T-helper 2 cell treated with Interferon-gamma antibody and Interleukin-4, amounts not matched to agents 100 ng/mL and 5 ng/mL, for 36 hours (primary cell): ENCODE results near the gene UGT1A8. TPM values are rescaled to one million over a fixed set of nuclear protein-coding genes. Genes with fewer than 3 reads are reported as not detected.
"Not testable (repeated sequence)": the region's sequence is repeated elsewhere in the genome, so short reads cannot be mapped to it uniquely, and the experiment has no call there.

Experiments
- intact Hi-C: fragments of 100-400 bp; cut with micrococcal nuclease; formaldehyde crosslinking; loops from one replicate; pipeline ENCODE4 v1.15.1; 2023
- total RNA-seq: library from RNA; stranded (reverse); gene quantifications from 2 replicates; pipeline ENCODE4 v1.2.3, GENCODE V29; 2022

The UGT1A8 gene
- total RNA-seq, 1 donor from 2014 or later = not detected

- intact Hi-C loops = no loop called here
Measured at GRCh38 chr2:233714121-233714520, 96.7 kb downstream of the UGT1A8 start.

DNA sequence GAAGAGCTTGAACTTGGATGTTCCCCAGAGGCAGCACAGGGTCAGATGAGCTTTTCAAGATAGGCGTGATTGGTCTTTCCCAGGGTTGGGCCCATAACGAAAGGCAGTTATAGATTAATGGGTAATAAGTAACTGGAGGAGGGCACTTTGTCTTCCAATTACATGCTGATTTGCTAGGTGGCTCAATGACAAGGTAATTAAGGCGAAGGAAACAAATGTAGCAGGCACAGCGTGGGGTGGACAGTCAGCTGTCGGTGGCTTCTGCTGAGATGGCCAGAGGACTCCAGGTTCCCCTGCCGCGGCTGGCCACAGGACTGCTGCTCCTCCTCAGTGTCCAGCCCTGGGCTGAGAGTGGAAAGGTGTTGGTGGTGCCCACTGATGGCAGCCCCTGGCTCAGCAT lies 101.1 kb downstream of the UGT1A8 start, which contains the start of gene UGT1A4:
Gene UGT1A4, plus strand, starts transcription at position 185 of the 400 bp plus-strand sequence. Its CDS starts 85 bp downstream, at position 270.
- intact Hi-C loops = no loop called here

DNA sequence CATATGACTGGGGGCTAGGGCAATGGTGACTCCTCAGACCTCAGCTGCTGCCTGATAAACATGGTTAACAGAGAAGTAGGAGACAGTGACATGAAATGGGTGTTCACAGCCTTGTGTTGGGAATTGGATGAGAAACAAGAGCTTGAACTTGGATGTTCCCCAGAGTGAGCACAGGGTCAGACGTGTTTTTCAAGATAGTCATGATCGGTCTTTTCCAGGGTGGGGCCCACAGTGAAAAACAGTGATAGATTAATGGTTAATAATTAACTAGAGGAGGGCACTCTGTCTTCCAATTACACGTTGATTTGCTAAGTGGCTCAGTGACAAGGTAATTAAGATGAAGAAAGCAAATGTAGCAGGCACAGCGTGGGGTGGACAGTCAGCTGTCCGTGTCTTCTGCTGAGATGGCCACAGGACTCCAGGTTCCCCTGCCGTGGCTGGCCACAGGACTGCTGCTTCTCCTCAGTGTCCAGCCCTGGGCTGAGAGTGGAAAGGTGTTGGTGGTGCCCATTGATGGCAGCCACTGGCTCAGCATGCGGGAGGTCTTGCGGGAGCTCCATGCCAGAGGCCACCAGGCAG lies 111.4 kb downstream of the UGT1A8 start, which contains the start of gene UGT1A3:
Gene UGT1A3, plus strand, starts transcription at position 320 of the 579 bp plus-strand sequence. Its CDS starts 85 bp downstream, at position 405.
- intact Hi-C loops = no loop called here

DNA sequence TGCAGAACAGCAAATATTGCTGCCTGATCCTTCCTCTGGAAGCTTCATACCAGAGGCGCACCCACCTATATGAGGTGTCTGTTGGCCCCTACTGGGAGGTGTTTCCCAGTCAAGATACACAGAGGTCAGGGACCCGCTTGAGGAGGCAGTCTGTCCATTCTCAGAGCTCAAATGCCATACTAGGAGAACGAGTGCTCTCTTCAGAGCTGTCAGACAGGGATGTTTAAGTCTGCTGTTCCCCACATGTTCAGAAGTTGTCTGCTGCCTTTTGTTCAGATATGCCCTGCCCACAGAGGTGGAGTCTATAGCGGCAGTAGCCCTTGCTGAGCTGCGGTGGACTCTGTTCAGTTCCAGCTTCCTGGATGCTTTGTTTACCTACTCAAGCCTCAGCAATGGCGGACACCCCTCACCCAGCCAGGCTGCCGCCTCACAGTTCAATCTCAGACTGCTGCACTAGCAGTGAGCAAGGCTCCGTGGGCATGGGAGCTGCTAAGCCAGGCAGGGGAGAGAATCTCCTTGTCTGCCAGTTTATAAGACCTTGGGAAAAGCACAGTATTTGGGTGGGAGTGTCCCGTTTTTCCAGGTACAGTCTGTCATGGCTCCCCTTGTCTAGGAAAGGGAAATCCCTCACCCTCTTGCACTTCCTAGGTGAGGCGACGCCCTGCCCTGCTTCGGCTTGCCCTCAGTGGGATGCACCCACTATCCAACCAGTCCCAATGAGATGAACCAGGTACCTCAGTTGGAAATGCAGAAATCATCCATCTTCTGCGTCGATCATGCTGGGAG lies 119.6 kb downstream of the UGT1A8 start:
- intact Hi-C loops = not testable (repeated sequence)

GRCh38 chr2:233740870-233741269 lies 123.4 kb downstream of the UGT1A8 start:
- intact Hi-C loops = no loop called here

DNA sequence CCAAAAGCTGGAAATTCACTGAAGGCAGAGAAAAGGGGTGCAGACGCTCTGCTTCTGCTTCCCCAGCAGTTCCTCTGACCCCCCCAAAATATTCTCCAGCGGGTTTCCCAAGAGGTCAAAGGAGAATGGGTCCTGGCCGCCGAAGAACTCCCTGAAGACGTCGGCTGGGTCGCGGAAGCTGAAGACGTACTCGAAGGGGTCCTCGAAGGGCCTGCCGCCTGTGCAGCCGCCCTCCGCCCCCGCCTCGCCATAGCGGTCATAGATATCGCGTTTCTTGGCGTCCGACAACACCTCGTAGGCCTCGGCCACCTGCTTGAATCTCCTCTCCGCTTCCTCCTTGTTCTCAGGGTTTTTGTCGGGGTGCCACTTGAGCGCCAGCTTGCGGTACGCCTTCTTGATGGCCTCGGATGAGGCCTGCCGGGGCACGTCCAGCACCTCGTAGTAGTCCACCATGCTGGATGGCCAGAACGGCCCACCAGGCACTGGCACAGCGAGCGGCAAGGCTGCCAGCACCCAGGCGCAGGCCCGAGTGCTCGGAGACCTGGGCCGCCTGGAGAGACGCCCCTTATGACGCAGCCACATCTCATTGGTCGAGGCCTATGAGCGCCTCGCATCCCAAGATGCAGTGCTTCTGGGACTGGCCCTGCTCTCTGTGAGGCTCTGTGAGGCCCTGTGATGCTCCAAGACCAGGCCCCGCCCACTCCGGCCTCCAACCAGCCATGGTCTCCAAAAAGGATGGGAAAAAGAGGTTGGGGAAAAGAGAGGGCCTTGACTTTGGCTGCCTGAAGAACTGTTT lies 126.2 kb downstream of the UGT1A8 start:
- intact Hi-C loops = no loop called here

GRCh38 chr2:233745073-233745755 lies 127.8 kb downstream of the UGT1A8 start:
- intact Hi-C loops = no loop called here

- intact Hi-C loops = not testable (repeated sequence)
Measured at GRCh38 chr2:233745838-233746237, 128.4 kb downstream of the UGT1A8 start.

DNA sequence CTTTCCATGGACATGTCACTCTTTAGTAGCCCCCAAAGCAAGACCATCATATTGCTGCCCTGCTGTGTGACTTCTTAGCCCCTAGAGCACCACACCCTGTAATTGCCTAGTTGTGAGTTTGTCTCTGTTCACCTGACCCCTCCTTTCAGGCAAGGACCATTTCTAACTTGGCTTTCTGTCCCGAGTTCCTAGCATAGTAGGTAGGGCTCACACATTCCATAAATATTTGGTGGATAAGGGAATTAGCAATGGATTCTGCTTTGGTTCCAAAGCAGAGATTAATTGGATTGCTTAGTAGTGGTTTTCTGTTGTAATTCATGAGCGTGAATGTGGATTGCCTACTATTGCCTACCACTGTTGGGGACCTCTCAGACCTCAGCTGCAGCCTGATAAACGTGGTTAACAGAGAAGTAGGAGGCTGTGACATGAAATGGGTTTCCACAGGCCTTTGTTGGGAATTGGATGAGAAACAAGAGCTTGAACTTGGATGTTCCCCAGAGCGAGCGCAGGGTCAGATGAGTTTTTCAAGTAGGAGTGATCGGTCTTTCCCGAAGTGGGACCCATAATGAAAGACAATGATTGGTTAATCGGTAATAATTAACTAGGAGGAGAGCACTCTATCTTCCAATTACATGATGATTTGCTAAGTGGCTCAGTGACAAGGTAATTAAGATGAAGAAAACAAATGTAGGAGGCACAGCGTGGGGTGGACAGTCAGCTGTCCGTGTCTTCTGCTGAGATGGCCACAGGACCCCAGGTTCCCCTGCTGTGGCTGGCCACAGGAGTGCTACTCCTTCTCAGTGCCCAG lies 129.2 kb downstream of the UGT1A8 start:
- intact Hi-C loops = no loop called here

DNA sequence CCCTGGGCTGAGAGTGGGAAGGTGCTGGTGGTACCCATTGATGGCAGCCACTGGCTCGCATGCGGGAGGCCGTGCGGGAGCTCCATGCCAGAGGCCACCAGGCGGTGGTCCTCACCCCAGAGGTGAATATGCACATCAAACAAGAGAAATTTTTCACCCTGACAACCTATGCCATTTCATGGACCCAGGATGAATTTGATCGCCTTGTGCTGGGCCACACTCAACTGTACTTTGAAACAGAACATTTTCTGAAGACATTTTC lies 129.8 kb downstream of the UGT1A8 start:
- intact Hi-C loops = no loop called here

DNA sequence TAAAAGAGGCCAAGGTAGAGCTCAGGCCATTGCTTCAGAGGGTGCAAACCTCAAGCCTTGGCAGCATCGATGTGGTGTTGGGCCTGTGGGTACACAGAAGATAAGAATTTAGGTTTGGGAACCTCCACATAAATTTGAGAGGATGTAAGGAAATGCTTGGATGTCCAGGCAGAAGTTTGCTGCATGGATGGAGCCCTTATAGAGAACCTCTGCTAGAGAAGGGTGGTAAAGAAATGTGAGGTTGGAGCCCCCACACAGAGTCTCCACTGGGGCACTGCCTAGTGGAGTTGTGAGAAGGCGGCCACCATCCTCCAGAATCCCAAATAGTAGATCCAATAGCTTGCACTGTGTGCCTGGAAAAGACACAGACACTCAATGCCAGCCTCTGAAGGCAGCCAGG lies 133.3 kb downstream of the UGT1A8 start:
- intact Hi-C loops = not testable (repeated sequence)

DNA sequence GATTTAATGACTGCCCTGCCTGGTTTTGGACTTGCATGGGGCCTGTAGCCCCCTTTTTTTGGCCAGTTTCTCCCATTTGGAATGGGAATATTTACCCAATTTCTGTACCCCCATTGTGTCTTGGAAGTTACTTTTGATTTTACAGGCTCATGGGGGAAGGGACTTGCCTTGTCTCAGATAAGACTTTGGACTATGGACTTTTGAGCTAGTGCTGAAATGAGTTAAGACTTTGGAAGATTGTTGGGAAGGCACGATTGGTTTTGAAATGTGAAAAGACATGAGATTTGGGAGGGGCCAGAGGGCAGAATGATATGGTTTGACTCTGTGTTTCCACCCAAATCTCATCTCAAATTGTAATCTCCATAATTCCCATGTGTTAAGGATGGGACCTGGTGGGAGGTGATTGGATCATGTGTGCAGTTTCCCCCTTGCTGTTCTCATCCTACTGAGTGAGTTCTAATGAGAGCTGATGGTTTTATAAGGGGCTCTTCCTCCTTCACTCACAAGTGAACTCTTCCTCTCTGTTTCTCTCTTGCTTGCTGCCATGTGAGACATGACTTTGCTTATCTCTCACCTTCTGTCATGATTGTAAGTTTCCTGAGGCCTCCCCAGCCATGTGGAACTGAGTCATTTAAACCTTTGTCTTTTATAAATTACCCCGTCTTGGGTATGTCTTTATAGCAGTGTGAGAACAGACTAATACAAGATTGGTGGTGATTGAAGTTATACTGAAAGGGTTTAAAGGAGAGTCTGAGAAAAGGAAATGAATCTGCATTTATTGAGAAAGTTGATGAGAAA lies 134.0 kb downstream of the UGT1A8 start:
- intact Hi-C loops = not testable (repeated sequence)

GRCh38 chr2:233754872-233755611 lies 137.6 kb downstream of the UGT1A8 start:
- intact Hi-C loops = no loop called here

DNA sequence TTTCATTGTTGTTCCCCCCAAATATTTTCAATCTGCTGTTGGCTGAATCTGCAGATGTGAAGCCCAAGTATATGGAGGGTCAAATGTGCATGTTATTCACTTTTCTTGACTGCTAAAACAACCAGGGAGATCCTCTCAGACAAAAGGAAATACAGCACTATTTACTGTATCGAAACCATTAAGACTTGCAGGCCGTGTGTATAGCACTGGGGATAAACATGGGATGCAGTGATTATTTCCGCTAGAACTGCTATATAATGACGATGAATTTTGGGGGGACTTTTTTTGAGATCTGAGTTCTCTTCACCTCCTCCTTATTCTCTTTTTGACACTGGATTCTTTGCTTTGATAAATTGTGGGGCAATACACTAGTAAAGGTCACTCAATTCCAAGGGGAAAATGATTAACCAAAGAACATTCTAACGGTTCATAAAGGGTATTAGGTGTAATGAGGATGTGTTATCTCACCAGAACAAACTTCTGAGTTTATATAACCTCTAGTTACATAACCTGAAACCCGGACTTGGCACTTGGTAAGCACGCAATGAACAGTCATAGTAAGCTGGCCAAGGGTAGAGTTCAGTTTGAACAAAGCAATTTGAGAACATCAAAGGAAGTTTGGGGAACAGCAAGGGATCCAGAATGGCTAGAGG lies 139.1 kb downstream of the UGT1A8 start:
- intact Hi-C loops = no loop called here

DNA sequence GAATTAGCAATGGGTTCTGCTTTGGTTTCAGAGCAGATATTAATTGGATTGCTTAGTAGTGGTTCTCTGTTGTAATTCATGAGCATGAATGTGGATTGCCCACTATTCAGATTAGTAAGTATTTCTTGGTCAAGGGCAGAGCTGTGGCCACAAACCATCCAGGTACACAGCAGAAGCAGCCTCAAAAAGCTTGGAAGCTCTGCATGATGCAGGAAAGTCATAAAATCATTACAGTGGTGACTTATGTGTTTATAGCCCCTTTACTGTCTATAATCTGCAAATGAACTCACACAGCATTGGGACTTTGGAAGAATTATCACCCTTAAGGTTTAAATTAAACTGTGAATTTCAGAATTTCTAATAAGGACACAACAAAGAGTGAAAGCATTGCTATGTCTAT lies 140.7 kb downstream of the UGT1A8 start:
- intact Hi-C loops = no loop called here

- intact Hi-C loops = no loop called here
Measured at GRCh38 chr2:233758849-233759248, 141.4 kb downstream of the UGT1A8 start.

DNA sequence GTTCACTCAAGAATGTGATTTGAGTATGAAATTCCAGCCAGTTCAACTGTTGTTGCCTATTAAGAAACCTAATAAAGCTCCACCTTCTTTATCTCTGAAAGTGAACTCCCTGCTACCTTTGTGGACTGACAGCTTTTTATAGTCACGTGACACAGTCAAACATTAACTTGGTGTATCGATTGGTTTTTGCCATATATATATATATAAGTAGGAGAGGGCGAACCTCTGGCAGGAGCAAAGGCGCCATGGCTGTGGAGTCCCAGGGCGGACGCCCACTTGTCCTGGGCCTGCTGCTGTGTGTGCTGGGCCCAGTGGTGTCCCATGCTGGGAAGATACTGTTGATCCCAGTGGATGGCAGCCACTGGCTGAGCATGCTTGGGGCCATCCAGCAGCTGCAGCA lies 142.6 kb downstream of the UGT1A8 start, which contains the start of gene UGT1A1:
Gene UGT1A1, plus strand, starts transcription at position 228 of the 400 bp plus-strand sequence. Its CDS starts 18 bp downstream, at position 246.
- intact Hi-C loops = no loop called here

DNA sequence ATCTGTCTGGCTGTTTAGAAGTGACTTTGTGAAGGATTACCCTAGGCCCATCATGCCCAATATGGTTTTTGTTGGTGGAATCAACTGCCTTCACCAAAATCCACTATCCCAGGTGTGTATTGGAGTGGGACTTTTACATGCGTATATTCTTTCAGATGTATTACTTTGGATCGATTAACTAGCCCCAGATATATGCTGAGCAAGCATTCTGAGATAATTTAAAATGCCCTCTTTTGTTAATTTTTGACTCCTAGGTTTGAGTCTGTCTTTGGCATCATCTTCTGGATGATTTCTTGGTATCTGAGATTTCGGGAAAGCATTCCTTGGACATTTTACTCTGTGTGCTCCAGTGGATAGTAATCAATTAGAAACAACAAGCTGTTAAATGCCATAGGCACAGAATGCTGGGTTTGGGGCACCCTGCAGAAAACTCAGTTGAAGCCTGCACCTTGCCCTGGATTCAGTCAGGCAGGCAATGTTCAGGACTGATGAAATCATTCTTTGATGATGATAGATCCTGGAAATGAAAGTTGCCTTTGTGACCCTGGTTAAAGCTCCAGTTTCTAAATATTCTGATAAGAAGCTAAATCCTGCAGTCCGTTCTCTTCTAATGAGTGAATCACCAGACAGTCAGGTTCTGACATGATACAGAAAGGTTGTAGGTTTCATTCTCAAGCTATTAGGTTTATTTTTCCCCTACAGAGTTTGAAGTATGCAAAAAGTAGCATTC lies 143.8 kb downstream of the UGT1A8 start:
- intact Hi-C loops = no loop called here
